HEK293 (cell line): ENCODE results near the gene GPT2.
"Not testable (repeated sequence)": the region's sequence is repeated elsewhere in the genome, so short reads cannot be mapped to it uniquely, and the experiment has no call there.

Source experiments
- TCF7L2 ChIP-seq: IDR thresholded peaks from 2 replicates; pipeline ENCODE4 v1.6.1; 2011; ENCODE audit warnings: low read depth, mild to moderate bottlenecking, inconsistent platforms, low read length, moderate library complexity, borderline replicate concordance
- ZBTB20 ChIP-seq: fragments of 450-650 bp; formaldehyde crosslinking; IDR thresholded peaks from 2 replicates; pipeline ENCODE4 v1.5.1; 2016; ENCODE audit warnings: missing biosample characterization, missing genetic modification characterization
- ZBTB26 ChIP-seq: fragments of 450-650 bp; formaldehyde crosslinking; optimal IDR thresholded peaks from 2 replicates; pipeline ENCODE3; 2016; ENCODE audit warnings: missing biosample characterization, mild to moderate bottlenecking, missing genetic modification characterization
- TF ChIP-seq, protein P1 (sequence below): fragments of 450-650 bp; formaldehyde crosslinking; IDR thresholded peaks from 2 replicates; pipeline ENCODE4 v1.5.1; 2016; ENCODE audit warnings: missing biosample characterization, missing genetic modification characterization

GRCh38 chr16:46944713-46945112, 60.6 kb downstream of the GPT2 start:
- TF ChIP-seq, protein P1, sequence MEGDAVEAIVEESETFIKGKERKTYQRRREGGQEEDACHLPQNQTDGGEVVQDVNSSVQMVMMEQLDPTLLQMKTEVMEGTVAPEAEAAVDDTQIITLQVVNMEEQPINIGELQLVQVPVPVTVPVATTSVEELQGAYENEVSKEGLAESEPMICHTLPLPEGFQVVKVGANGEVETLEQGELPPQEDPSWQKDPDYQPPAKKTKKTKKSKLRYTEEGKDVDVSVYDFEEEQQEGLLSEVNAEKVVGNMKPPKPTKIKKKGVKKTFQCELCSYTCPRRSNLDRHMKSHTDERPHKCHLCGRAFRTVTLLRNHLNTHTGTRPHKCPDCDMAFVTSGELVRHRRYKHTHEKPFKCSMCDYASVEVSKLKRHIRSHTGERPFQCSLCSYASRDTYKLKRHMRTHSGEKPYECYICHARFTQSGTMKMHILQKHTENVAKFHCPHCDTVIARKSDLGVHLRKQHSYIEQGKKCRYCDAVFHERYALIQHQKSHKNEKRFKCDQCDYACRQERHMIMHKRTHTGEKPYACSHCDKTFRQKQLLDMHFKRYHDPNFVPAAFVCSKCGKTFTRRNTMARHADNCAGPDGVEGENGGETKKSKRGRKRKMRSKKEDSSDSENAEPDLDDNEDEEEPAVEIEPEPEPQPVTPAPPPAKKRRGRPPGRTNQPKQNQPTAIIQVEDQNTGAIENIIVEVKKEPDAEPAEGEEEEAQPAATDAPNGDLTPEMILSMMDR, result not testable (repeated sequence)
- TF ChIP-seq ZBTB26 (tag by site-specific recombination); ZBTB20 (tag by site-specific recombination); TCF7L2: not testable (repeated sequence)
